Stimulated activated CD8-positive, alpha-beta memory T cell treated with anti-CD3 and anti-CD28 coated beads, Interleukin-2, amount 100 ng/mL, for 1 hour (primary cell): ENCODE measurements around the gene COL4A1.

Experiments
- DNase-seq, 2 donors: peaks; one replicate each; pipeline ENCODE4 v3.0.0-alpha.2; 2020; ENCODE audit warnings: low read depth in 2 of 2

Gene COL4A1

GRCh38 chr13:110309661-110310524 lies 2.9 kb upstream of the COL4A1 start:
- DNase-seq = no peak

GRCh38 chr13:110308656-110309359 lies 1.9 kb upstream of the COL4A1 start:
- DNase-seq = no peak

- no peak for DNase-seq
These were observed 1.1 kb upstream of the COL4A1 start for GRCh38 chr13:110307767-110308655.

- DNase-seq = no peak
These were observed 507 bp downstream of the COL4A1 start for GRCh38 chr13:110306340-110306959.

- no peak for DNase-seq
These were observed 1.0 kb downstream of the COL4A1 start for GRCh38 chr13:110305949-110306339.

GRCh38 chr13:110305544-110305943 lies 1.4 kb downstream of the COL4A1 start:
- no peak for DNase-seq

GRCh38 chr13:110305001-110305400 lies 2.0 kb downstream of the COL4A1 start:
- no peak for DNase-seq

- DNase-seq = no peak
These were observed 2.7 kb downstream of the COL4A1 start for GRCh38 chr13:110304256-110304655.

- no peak for DNase-seq
These were observed 3.3 kb downstream of the COL4A1 start for GRCh38 chr13:110303644-110304043.

- DNase-seq = no peak
These were observed 4.0 kb downstream of the COL4A1 start for GRCh38 chr13:110302997-110303396.

GRCh38 chr13:110301606-110302553 lies 5.1 kb downstream of the COL4A1 start:
- no peak for DNase-seq

- no peak for DNase-seq
These were observed 5.9 kb downstream of the COL4A1 start for GRCh38 chr13:110301083-110301482.

- no peak for DNase-seq
These were observed 6.7 kb downstream of the COL4A1 start for GRCh38 chr13:110300090-110300815.

GRCh38 chr13:110299283-110299840 lies 7.6 kb downstream of the COL4A1 start:
- no peak for DNase-seq

- DNase-seq = no peak
These were observed 8.3 kb downstream of the COL4A1 start for GRCh38 chr13:110298505-110299282.

GRCh38 chr13:110297766-110298504 lies 9.0 kb downstream of the COL4A1 start:
- DNase-seq = no peak

- DNase-seq = no peak
These were observed 9.9 kb downstream of the COL4A1 start for GRCh38 chr13:110297011-110297410.

- DNase-seq = no peak
These were observed 12.3 kb downstream of the COL4A1 start for GRCh38 chr13:110294622-110295021.
